NT2/D1 (cell line): ENCODE results near the gene QSOX2.

Experiments
- YY1 ChIP-seq: IDR thresholded peaks from 2 replicates; pipeline ENCODE4 v1.6.1; 2011; ENCODE audit not compliant: insufficient read length, insufficient read depth
- ZNF274 ChIP-seq: IDR thresholded peaks from 2 replicates; pipeline ENCODE4 v1.6.1; 2011; ENCODE audit warnings: mild to moderate bottlenecking, low read depth, low read length

- TF ChIP-seq YY1 (no peak), ZNF274 (no peak)
These were observed 2.6 kb downstream of the QSOX2 start for GRCh38 chr9:136242918-136243525.
